H1 (cell line): ENCODE results near the gene TMEM132A. TPM values are rescaled to one million over a fixed set of nuclear protein-coding genes. Genes with fewer than 3 reads are reported as not detected.

ENCODE experiments used
- CTCF ChIP-seq, 3 experiments: IDR thresholded peaks; 1 replicate in 2 of 3; 2 replicates in 1 of 3; pipeline versions ENCODE4 v1.5.1 to v1.6.1; 2011; ENCODE audit warnings: low read length in 3 of 3, mild to moderate bottlenecking in 3 of 3, inconsistent platforms in 2 of 3, low read depth in 1 of 3, moderate library complexity in 1 of 3; ENCODE audit not compliant: insufficient read depth in 1 of 3; ENCODE audit errors: control extremely low read depth in 1 of 3
- polyA plus RNA-seq, 7 experiments: library from polyadenylated mRNA; depleted of rRNA in 3 of 7; stranded (reverse) in 5 of 7; unstranded in 2 of 7; fragments of >200 nt in 5 of 7; fragments of 200-250 nt in 2 of 7; gene quantifications; 1 replicate in 5 of 7; 2 replicates in 1 of 7; 4 replicates in 1 of 7; pipeline versions ENCODE4 v1.2.1 to v1.2.3, GENCODE V29; 2011 to 2013; ENCODE audit warnings: missing spikeins in 2 of 7, mixed read lengths in 2 of 7
- total RNA-seq: library from RNA; stranded (reverse); fragmentation: NEBNext Ultra II Directional; extraction: Animal tissue kit (Norgen Biotek cat#: 25700); gene quantifications from 2 replicates; pipeline ENCODE4 v1.2.1, GENCODE V29; 2021

TMEM132A gene
- total and polyA plus RNA-seq, 2 of the 8 experiments (the other 6 are each of a cell fraction or from before 2014, with no cell fraction given), result 46.6 to 97.9 TPM

GRCh38 chr11:60948250-60948649, 24.0 kb downstream of the TMEM132A start (continued):
- TF ChIP-seq CTCF (IDR thresholded peaks at IDR 0.05; ENCODE audit: control extremely low read depth in 1 of 3, insufficient read depth in 1 of 3, low read depth in 1 of 3, low read length in 3 of 3), result no peak
- TF ChIP-seq, all 59 proteins: peak for 0
